Stomach smooth muscle (tissue), 2 donors: Measurements from ENCODE around the gene HOATZ.

Experiments used
- H3K27ac ChIP-seq: one replicate; pipeline ENCODE4 v1.7.0; 2013; ENCODE audit warnings: mild to moderate bottlenecking, low read length, inconsistent platforms
- H3K27me3 ChIP-seq, 2 donors: one replicate each; pipeline ENCODE4 v1.7.0; 2013; ENCODE audit warnings: low read length in 2 of 2; ENCODE audit not compliant: insufficient read depth in 2 of 2, control insufficient read depth in 1 of 2
- H3K36me3 ChIP-seq, 2 donors: one replicate each; pipeline ENCODE4 v1.7.0; 2013; ENCODE audit warnings: low read length in 2 of 2; ENCODE audit not compliant: control insufficient read depth in 2 of 2, insufficient read depth in 2 of 2
- H3K4me1 ChIP-seq: one replicate; pipeline ENCODE4 v1.7.0; 2013; ENCODE audit warnings: low read length; ENCODE audit not compliant: control insufficient read depth, insufficient read depth
- H3K4me3 ChIP-seq, 2 donors: one replicate each; pipeline ENCODE4 v1.7.0; 2013; ENCODE audit warnings: low read length in 2 of 2
- H3K9ac ChIP-seq, 2 donors: one replicate each; pipeline ENCODE4 v1.7.0; 2013; ENCODE audit warnings: low read length in 2 of 2, mild to moderate bottlenecking in 1 of 2
- H3K9me3 ChIP-seq, 2 donors: one replicate each; pipeline ENCODE4 v1.7.0; 2013; ENCODE audit warnings: low read length in 2 of 2; ENCODE audit not compliant: control insufficient read depth in 2 of 2
- donor health status: healthy.
- donor health status: Pancreatic carcinoma.

HOATZ gene

GRCh38 chr11:111521135-111521534 is 6.6 kb downstream of the HOATZ start:
- H3K4me3 ChIP-seq, result no peak overlapping the region
- no peak overlapping the region for H3K27ac ChIP-seq
- H3K4me1 ChIP-seq, result no peaks in the 10 kb centered on the region
- no peaks in the 10 kb centered on the region for H3K9me3 ChIP-seq
- no peaks in the 10 kb centered on the region for H3K36me3 ChIP-seq
- no peak overlapping the region for H3K9ac ChIP-seq
- H3K27me3 ChIP-seq, result no peaks in the 10 kb centered on the region

GRCh38 chr11:111522426-111522825 is 7.8 kb downstream of the HOATZ start:
- Histone ChIP-seq H3K27me3 (no peaks in the 10 kb centered on the region), H3K9ac (no peak overlapping the region), H3K4me3 (no peak overlapping the region), H3K9me3 (no peaks in the 10 kb centered on the region), H3K27ac (no peak overlapping the region), H3K36me3 (no peaks in the 10 kb centered on the region), H3K4me1 (no peaks in the 10 kb centered on the region)

GRCh38 chr11:111523343-111523742 is 8.8 kb downstream of the HOATZ start:
- no peak overlapping the region for H3K27ac ChIP-seq
- H3K4me3 ChIP-seq, result no peak overlapping the region
- H3K36me3 ChIP-seq, result no peaks in the 10 kb centered on the region
- no peaks in the 10 kb centered on the region for H3K4me1 ChIP-seq
- no peaks in the 10 kb centered on the region for H3K9me3 ChIP-seq
- H3K27me3 ChIP-seq, result no peaks in the 10 kb centered on the region
- H3K9ac ChIP-seq, result no peak overlapping the region

GRCh38 chr11:111524056-111524455 is 9.5 kb downstream of the HOATZ start:
- Histone ChIP-seq H3K36me3 (no peaks in the 10 kb centered on the region), H3K27ac (no peak overlapping the region), H3K4me1 (no peaks in the 10 kb centered on the region), H3K4me3 (no peak overlapping the region), H3K27me3 (no peaks in the 10 kb centered on the region), H3K9me3 (no peaks in the 10 kb centered on the region), H3K9ac (no peak overlapping the region)

- Histone ChIP-seq H3K9ac (no peak overlapping the region), H3K27ac (no peak overlapping the region), H3K27me3 (no peaks in the 10 kb centered on the region), H3K4me1 (no peaks in the 10 kb centered on the region), H3K9me3 (no peaks in the 10 kb centered on the region), H3K4me3 (no peak overlapping the region), H3K36me3 (no peaks in the 10 kb centered on the region)
Measured at GRCh38 chr11:111525456-111525855, 10.9 kb downstream of the HOATZ start.

GRCh38 chr11:111526501-111526900 is 11.9 kb downstream of the HOATZ start:
- Histone ChIP-seq H3K27me3 (no peaks in the 10 kb centered on the region), H3K4me3 (no peak overlapping the region), H3K27ac (no peak overlapping the region), H3K36me3 (no peaks in the 10 kb centered on the region), H3K9me3 (no peaks in the 10 kb centered on the region), H3K9ac (no peak overlapping the region), H3K4me1 (no peaks in the 10 kb centered on the region)

- no peaks in the 10 kb centered on the region for H3K27me3 ChIP-seq
- no peak overlapping the region for H3K4me3 ChIP-seq
- no peak overlapping the region for H3K27ac ChIP-seq
- H3K4me1 ChIP-seq, result no peaks in the 10 kb centered on the region
- H3K36me3 ChIP-seq, result no peaks in the 10 kb centered on the region
- no peak overlapping the region for H3K9ac ChIP-seq
- no peaks in the 10 kb centered on the region for H3K9me3 ChIP-seq
Measured at GRCh38 chr11:111527279-111527678, 12.7 kb downstream of the HOATZ start.

GRCh38 chr11:111528557-111528956 is 14.0 kb downstream of the HOATZ start:
- peaks cover 0 to 2% of the 10 kb centered on the region in 2 donors for H3K27me3 ChIP-seq
- no peak overlapping the region for H3K9ac ChIP-seq
- no peaks in the 10 kb centered on the region for H3K9me3 ChIP-seq
- H3K36me3 ChIP-seq, result no peaks in the 10 kb centered on the region
- no peaks in the 10 kb centered on the region for H3K4me1 ChIP-seq
- no peak overlapping the region for H3K4me3 ChIP-seq
- H3K27ac ChIP-seq, result no peak overlapping the region

GRCh38 chr11:111530091-111530490 is 15.5 kb downstream of the HOATZ start:
- Histone ChIP-seq H3K4me3 (no peak overlapping the region), H3K27ac (no peak overlapping the region), H3K4me1 (no peaks in the 10 kb centered on the region), H3K9me3 (no peaks in the 10 kb centered on the region), H3K9ac (no peak overlapping the region), H3K27me3 (peaks cover 0 to 5% of the 10 kb centered on the region in 2 donors), H3K36me3 (no peaks in the 10 kb centered on the region)

- Histone ChIP-seq H3K4me3 (no peak overlapping the region), H3K27me3 (peaks cover 0 to 5% of the 10 kb centered on the region in 2 donors), H3K36me3 (no peaks in the 10 kb centered on the region), H3K9me3 (no peaks in the 10 kb centered on the region), H3K9ac (no peak overlapping the region), H3K4me1 (no peaks in the 10 kb centered on the region), H3K27ac (no peak overlapping the region)
Measured at GRCh38 chr11:111531136-111531535, 16.6 kb downstream of the HOATZ start.

- Histone ChIP-seq H3K27ac (no peak overlapping the region), H3K27me3 (peaks cover 0 to 5% of the 10 kb centered on the region in 2 donors), H3K4me3 (no peak overlapping the region), H3K9me3 (no peaks in the 10 kb centered on the region), H3K9ac (no peak overlapping the region), H3K36me3 (no peaks in the 10 kb centered on the region), H3K4me1 (no peaks in the 10 kb centered on the region)
Measured at GRCh38 chr11:111531687-111532364, 17.2 kb downstream of the HOATZ start.
